Neural progenitor cell (in vitro differentiated cells): ENCODE results near the gene STK11IP. TPM values are rescaled to one million over a fixed set of nuclear protein-coding genes. Genes with fewer than 3 reads are reported as not detected.
A peak's percentile ranks its signal among the peaks of the same experiment; 100 is the strongest.

Source experiments
- DNase-seq: peaks from one replicate; pipeline ENCODE4 v3.0.0-alpha.2; 2016; ENCODE audit warnings: low spot score
- H2AFZ ChIP-seq: fragments of 200-600 bp; sonication (generic); replicated peaks from 2 replicates; pipeline ENCODE4 v1.6.1; 2016; ENCODE audit warnings: antibody characterized with exemption
- H3F3A ChIP-seq: fragments of 200-600 bp; sonication (generic); 2 replicates; pipeline ENCODE4 v1.6.1; 2016; ENCODE audit warnings: antibody characterized with exemption, low read depth
- H3K27ac ChIP-seq: fragments of 200-600 bp; sonication (generic); 2 replicates; pipeline ENCODE4 v1.5.1; 2016; ENCODE audit warnings: mild to moderate bottlenecking
- H3K27me3 ChIP-seq: fragments of 200-600 bp; sonication (generic); 2 replicates; pipeline ENCODE4 v1.6.1; 2016; ENCODE audit warnings: mild to moderate bottlenecking, moderate library complexity
- H3K36me3 ChIP-seq: fragments of 200-600 bp; sonication (generic); 2 replicates; pipeline ENCODE4 v1.5.1; 2016
- H3K4me1 ChIP-seq: fragments of 200-600 bp; sonication (generic); 2 replicates; pipeline ENCODE4 v1.6.1; 2016; ENCODE audit warnings: mixed run types
- H3K4me2 ChIP-seq: fragments of 200-600 bp; sonication (generic); 2 replicates; pipeline ENCODE4 v1.6.1; 2016
- H3K4me3 ChIP-seq: fragments of 200-600 bp; sonication (generic); 2 replicates; pipeline ENCODE4 v1.5.1; 2016
- H3K79me2 ChIP-seq: fragments of 200-600 bp; sonication (generic); 2 replicates; pipeline ENCODE4 v1.6.1; 2016; ENCODE audit warnings: low read depth
- H3K9ac ChIP-seq: fragments of 200-600 bp; sonication (generic); 2 replicates; pipeline ENCODE4 v1.6.1; 2016
- H3K9me3 ChIP-seq: fragments of 200-600 bp; sonication (generic); 2 replicates; pipeline ENCODE4 v1.5.1; 2016; ENCODE audit warnings: low read depth
- H4K20me1 ChIP-seq: fragments of 200-600 bp; sonication (generic); 2 replicates; pipeline ENCODE4 v1.6.1; 2016; ENCODE audit warnings: low read depth
- H3K27ac Mint-ChIP-seq: 3 replicates; pipeline ENCODE4 v1.8.0; 2021; ENCODE audit warnings: mixed read lengths
- H3K27me3 Mint-ChIP-seq: 2 replicates; pipeline ENCODE4 v1.8.0; 2022; ENCODE audit warnings: low read depth, mild to moderate bottlenecking, inconsistent platforms, moderate library complexity, mixed read lengths; ENCODE audit not compliant: insufficient read depth
- H3K36me3 Mint-ChIP-seq: 3 replicates; pipeline ENCODE4 v1.8.0; 2021; ENCODE audit warnings: mixed read lengths
- H3K4me1 Mint-ChIP-seq: 3 replicates; pipeline ENCODE4 v1.8.0; 2021; ENCODE audit warnings: mixed read lengths
- H3K4me3 Mint-ChIP-seq: 3 replicates; pipeline ENCODE4 v1.8.0; 2021; ENCODE audit warnings: mild to moderate bottlenecking, moderate library complexity, mixed read lengths
- H3K9me3 Mint-ChIP-seq: 3 replicates; pipeline ENCODE4 v1.8.0; 2020; ENCODE audit warnings: mixed read lengths
- EZH2 ChIP-seq: fragments of 200-600 bp; sonication (generic); IDR thresholded peaks from 2 replicates; pipeline ENCODE4 v1.6.1; 2017; ENCODE audit warnings: antibody characterized with exemption, mild to moderate bottlenecking, moderate library complexity
- EZH2phosphoT487 ChIP-seq: fragments of 200-600 bp; sonication (generic); IDR thresholded peaks from 2 replicates; pipeline ENCODE4 v1.6.1; 2017; ENCODE audit warnings: antibody characterized with exemption
- total RNA-seq: library from RNA; depleted of rRNA; stranded (reverse); fragments of >200 nt; gene quantifications from 2 replicates; pipeline ENCODE4 v1.2.3, GENCODE V29; 2015; ENCODE audit warnings: low replicate concordance
- TF ChIP-seq, protein P1 (sequence below): fragments of 200-600 bp; sonication (generic); IDR thresholded peaks from 2 replicates; pipeline ENCODE4 v1.5.1; 2017; ENCODE audit warnings: antibody characterized with exemption, mild to moderate bottlenecking

Gene STK11IP
- total RNA-seq, 1 donor from 2014 or later: 16.8 TPM

GRCh38 chr2:219556413-219556812, 41.2 kb upstream of the STK11IP start:
- peaks cover 11% of the 10 kb centered on the region for H3K36me3 Mint-ChIP-seq
- no peaks in the 10 kb centered on the region for H3K9me3 ChIP-seq
- no peak overlapping the region for H3K27ac Mint-ChIP-seq
- H3K4me1 Mint-ChIP-seq: peaks cover 10% of the 10 kb centered on the region
- no peak overlapping the region for H3K9ac ChIP-seq
- peaks cover 13% of the 10 kb centered on the region for H4K20me1 ChIP-seq
- H3K4me3 ChIP-seq: no peak overlapping the region
- no peak overlapping the region for H3K4me2 ChIP-seq
- no peak overlapping the region for H2AFZ ChIP-seq
- H3K79me2 ChIP-seq: no peaks in the 10 kb centered on the region
- peaks cover 2% of the 10 kb centered on the region for H3K4me1 ChIP-seq
- H3K4me3 Mint-ChIP-seq: no peak overlapping the region
- peaks cover 5% of the 10 kb centered on the region for H3F3A ChIP-seq
- TF ChIP-seq, protein P1, sequence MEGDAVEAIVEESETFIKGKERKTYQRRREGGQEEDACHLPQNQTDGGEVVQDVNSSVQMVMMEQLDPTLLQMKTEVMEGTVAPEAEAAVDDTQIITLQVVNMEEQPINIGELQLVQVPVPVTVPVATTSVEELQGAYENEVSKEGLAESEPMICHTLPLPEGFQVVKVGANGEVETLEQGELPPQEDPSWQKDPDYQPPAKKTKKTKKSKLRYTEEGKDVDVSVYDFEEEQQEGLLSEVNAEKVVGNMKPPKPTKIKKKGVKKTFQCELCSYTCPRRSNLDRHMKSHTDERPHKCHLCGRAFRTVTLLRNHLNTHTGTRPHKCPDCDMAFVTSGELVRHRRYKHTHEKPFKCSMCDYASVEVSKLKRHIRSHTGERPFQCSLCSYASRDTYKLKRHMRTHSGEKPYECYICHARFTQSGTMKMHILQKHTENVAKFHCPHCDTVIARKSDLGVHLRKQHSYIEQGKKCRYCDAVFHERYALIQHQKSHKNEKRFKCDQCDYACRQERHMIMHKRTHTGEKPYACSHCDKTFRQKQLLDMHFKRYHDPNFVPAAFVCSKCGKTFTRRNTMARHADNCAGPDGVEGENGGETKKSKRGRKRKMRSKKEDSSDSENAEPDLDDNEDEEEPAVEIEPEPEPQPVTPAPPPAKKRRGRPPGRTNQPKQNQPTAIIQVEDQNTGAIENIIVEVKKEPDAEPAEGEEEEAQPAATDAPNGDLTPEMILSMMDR: no peak
- TF ChIP-seq EZH2phosphoT487 (no peak), EZH2 (no peak)
- H3K36me3 ChIP-seq: no peaks in the 10 kb centered on the region
- DNase-seq: no peak
- H3K27me3 Mint-ChIP-seq: peaks cover 15% of the 10 kb centered on the region
- H3K27me3 ChIP-seq: peaks cover 26% of the 10 kb centered on the region
- H3K27ac ChIP-seq: no peak overlapping the region
- H3K9me3 Mint-ChIP-seq: no peaks in the 10 kb centered on the region

DNA sequence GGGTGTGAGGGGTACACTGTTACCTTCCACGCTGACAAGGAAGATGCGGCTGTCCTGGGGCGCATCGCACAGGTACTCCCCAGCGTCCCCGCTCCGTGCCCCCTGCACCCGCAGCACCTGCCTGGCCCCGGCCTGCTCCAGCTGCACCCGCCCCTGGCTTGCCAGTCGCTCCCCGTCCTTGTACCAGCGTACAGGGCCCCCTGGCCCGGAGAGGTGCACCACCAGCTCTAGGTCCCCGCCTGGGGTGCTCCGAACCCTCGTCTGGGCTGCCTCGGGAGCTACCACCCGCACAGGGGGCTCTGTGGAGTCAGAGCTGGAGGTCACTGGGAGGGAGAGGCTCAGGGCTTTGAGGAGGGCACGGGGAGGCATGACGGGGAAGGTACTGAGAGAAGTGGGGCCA, 40.3 kb upstream of the STK11IP start:
- Histone ChIP-seq H3K27ac (no peak overlapping the region), H3K4me3 (no peak overlapping the region), H3K4me2 (no peak overlapping the region), H3K9ac (no peak overlapping the region), H3K27me3 (peaks cover 19% of the 10 kb centered on the region), H2AFZ (no peak overlapping the region), H3K79me2 (no peaks in the 10 kb centered on the region), H3K36me3 (no peaks in the 10 kb centered on the region), H3K4me1 (no peaks in the 10 kb centered on the region), H3F3A (peaks cover 5% of the 10 kb centered on the region), H4K20me1 (peaks cover 13% of the 10 kb centered on the region), H3K9me3 (no peaks in the 10 kb centered on the region)
- Mint-ChIP-seq H3K27me3 (peaks cover 16% of the 10 kb centered on the region), H3K4me3 (no peak overlapping the region), H3K4me1 (peaks cover 11% of the 10 kb centered on the region), H3K36me3 (peaks cover 13% of the 10 kb centered on the region), H3K27ac (no peak overlapping the region), H3K9me3 (no peaks in the 10 kb centered on the region)
- DNase-seq: no peak
- TF ChIP-seq, protein P1: no peak

- H3K36me3 ChIP-seq: no peaks in the 10 kb centered on the region
- peak overlapping the region; percentile 18 for H3K4me3 Mint-ChIP-seq
Observed at GRCh38 chr2:219557791-219558785, 39.6 kb upstream of the STK11IP start.

More at GRCh38 chr2:219557791-219558785, 39.6 kb upstream of the STK11IP start:
- H3K4me2 ChIP-seq: no peak overlapping the region
- no peak overlapping the region for H2AFZ ChIP-seq
- no peak overlapping the region for H3K27ac Mint-ChIP-seq
- H3K36me3 Mint-ChIP-seq: peaks cover 15% of the 10 kb centered on the region
- no peak overlapping the region for H3K4me3 ChIP-seq
- peaks cover 11% of the 10 kb centered on the region for H3K4me1 Mint-ChIP-seq
- no peak for DNase-seq
- no peak overlapping the region for H3K9ac ChIP-seq
- H3K9me3 ChIP-seq: no peaks in the 10 kb centered on the region
- H3K27me3 ChIP-seq: peaks cover 12% of the 10 kb centered on the region
- H3K4me1 ChIP-seq: no peaks in the 10 kb centered on the region
- TF ChIP-seq, protein P1: no peak
- TF ChIP-seq EZH2phosphoT487 (no peak), EZH2 (no peak)
- peaks cover 12% of the 10 kb centered on the region for H4K20me1 ChIP-seq
- H3K79me2 ChIP-seq: no peaks in the 10 kb centered on the region
- H3K9me3 Mint-ChIP-seq: no peaks in the 10 kb centered on the region
- H3F3A ChIP-seq: peaks cover 5% of the 10 kb centered on the region
- H3K27me3 Mint-ChIP-seq: peaks cover 16% of the 10 kb centered on the region
- no peak overlapping the region for H3K27ac ChIP-seq
